Stimulated activated CD4-positive, alpha-beta T cell treated with anti-CD3 and anti-CD28 coated beads, Interleukin-15, amount 100 ng/mL, for 48 hours (primary cell): ENCODE data around the gene GRM1.

Experiments used
- DNase-seq, 2 donors: peaks; one replicate each; pipeline ENCODE4 v3.0.0-alpha.2; 2020; ENCODE audit warnings: low read depth in 2 of 2

The GRM1 gene

GRCh38 chr6:146097586-146097985, 68.7 kb downstream of the GRM1 start:
- no peak for DNase-seq

- no peak for DNase-seq
Measured at GRCh38 chr6:146100776-146101175, 71.9 kb downstream of the GRM1 start.

- DNase-seq, result no peak
Measured at GRCh38 chr6:146103416-146104072, 74.7 kb downstream of the GRM1 start.

GRCh38 chr6:146106532-146106931, 77.7 kb downstream of the GRM1 start:
- no peak for DNase-seq

GRCh38 chr6:146110990-146111389, 82.1 kb downstream of the GRM1 start:
- no peak for DNase-seq

- DNase-seq, result no peak
Measured at GRCh38 chr6:146111881-146112450, 83.1 kb downstream of the GRM1 start.

GRCh38 chr6:146113084-146113623, 84.3 kb downstream of the GRM1 start:
- DNase-seq, result no peak

- no peak for DNase-seq
Measured at GRCh38 chr6:146123616-146124015, 94.8 kb downstream of the GRM1 start.

GRCh38 chr6:146127447-146128215, 98.8 kb downstream of the GRM1 start:
- DNase-seq, result no peak

GRCh38 chr6:146133866-146134265, 105.0 kb downstream of the GRM1 start:
- DNase-seq, result no peak

GRCh38 chr6:146135167-146135566, 106.3 kb downstream of the GRM1 start:
- DNase-seq, result no peak

- no peak for DNase-seq
Measured at GRCh38 chr6:146146836-146147235, 118.0 kb downstream of the GRM1 start.

GRCh38 chr6:146149770-146150169, 120.9 kb downstream of the GRM1 start:
- DNase-seq, result no peak

- no peak for DNase-seq
Measured at GRCh38 chr6:146153040-146153758, 124.3 kb downstream of the GRM1 start.

GRCh38 chr6:146154197-146154596, 125.3 kb downstream of the GRM1 start:
- no peak for DNase-seq

- DNase-seq, result no peak
Measured at GRCh38 chr6:146161664-146162063, 132.8 kb downstream of the GRM1 start.

GRCh38 chr6:146169872-146170271, 141.0 kb downstream of the GRM1 start:
- DNase-seq, result no peak

- DNase-seq, result no peak
Measured at GRCh38 chr6:146177785-146178184, 148.9 kb downstream of the GRM1 start.

GRCh38 chr6:146183831-146184230, 155.0 kb downstream of the GRM1 start:
- DNase-seq, result no peak

- DNase-seq, result no peak
Measured at GRCh38 chr6:146184701-146185100, 155.8 kb downstream of the GRM1 start.

- DNase-seq, result no peak
Measured at GRCh38 chr6:146189131-146189530, 160.3 kb downstream of the GRM1 start.

- no peak for DNase-seq
Measured at GRCh38 chr6:146190581-146190980, 161.7 kb downstream of the GRM1 start.
